ENCODE data around the gene PLPPR4. TPM values are rescaled to one million over a fixed set of nuclear protein-coding genes. Genes with fewer than 3 reads are reported as not detected.

PLPPR4 gene
- total and polyA plus RNA-seq, 2 of the 4 experiments (the other 2 are of a cell fraction) = 4.5 to 7.0 TPM

DNA sequence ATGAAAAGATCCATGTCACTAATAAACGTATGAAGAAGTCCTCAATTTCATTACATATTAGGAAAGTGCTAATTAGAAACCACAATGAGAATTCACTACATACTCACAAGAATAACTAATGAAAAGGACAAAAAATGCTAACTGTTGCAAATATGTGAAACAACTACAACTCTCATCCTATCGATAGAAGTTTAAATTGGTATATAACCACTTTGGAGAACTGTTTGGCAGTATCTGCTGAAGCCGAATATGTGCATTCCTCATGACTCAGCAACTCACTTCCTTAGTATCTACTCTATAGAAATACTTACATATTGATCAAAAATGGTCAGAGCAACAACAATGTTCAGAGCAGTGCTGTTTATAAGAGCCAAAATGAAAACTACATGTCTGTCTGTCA lies 66.8 kb downstream of the PLPPR4 start:
- Histone ChIP-seq H4K20me1 (ENCODE audit: insufficient read depth, low read length) (no peaks in the 10 kb centered on the region), H3K27me3 (ENCODE audit: control insufficient read depth, insufficient read depth, low read length) (no peaks in the 10 kb centered on the region; the same call in none of the 2 replicates), H2AK9ac (replicated peaks; ENCODE audit: low read depth, low read length, poor library complexity) (no peak overlapping the region), H3K36me3 (ENCODE audit: control insufficient read depth, insufficient read depth, low read length) (no peaks in the 10 kb centered on the region), H4K91ac (ENCODE audit: insufficient read depth, low read depth, low read length) (no peak overlapping the region), H3K4me1 (ENCODE audit: control insufficient read depth, insufficient read depth, low read length) (no peaks in the 10 kb centered on the region), H2BK20ac (ENCODE audit: low read depth, low read length) (no peak overlapping the region), H3K4me2 (ENCODE audit: low read depth, low read length) (no peak overlapping the region), H3K27ac (ENCODE audit: insufficient read depth, low read length) (no peak overlapping the region), H3K4me3 (ENCODE audit: insufficient read depth, low read depth, low read length) (no peak overlapping the region), H2BK15ac (ENCODE audit: low read depth, low read length) (no peak overlapping the region), H4K8ac (ENCODE audit: low read depth in 2 of 2, low read length in 2 of 2) (no peak overlapping the region), H3K9me3 (ENCODE audit: control insufficient read depth, insufficient read depth, low read length) (no peaks in the 10 kb centered on the region), H3K23ac (ENCODE audit: low read depth, low read length) (no peak overlapping the region), H3K79me1 (ENCODE audit: low read depth in 1 of 2, low read length in 2 of 2) (no peaks in the 10 kb centered on the region), H3K14ac (replicated peaks; ENCODE audit: low read depth, low read length) (no peak overlapping the region), H3K56ac (ENCODE audit: extremely low read depth, insufficient read depth, low read length) (no peak overlapping the region), H3K9ac (ENCODE audit: low read depth, low read length) (no peak overlapping the region), H2BK120ac (ENCODE audit: low read depth, low read length) (no peak overlapping the region), H2AK5ac (ENCODE audit: low read depth, low read length) (no peak overlapping the region), H3K9me1 (ENCODE audit: insufficient read depth, low read length) (no peaks in the 10 kb centered on the region), H4K5ac (ENCODE audit: low read depth, low read length) (no peak overlapping the region), H2AFZ (replicated peaks; ENCODE audit: low read length, poor library complexity) (no peak overlapping the region), H2BK5ac (ENCODE audit: low read depth, low read length, poor library complexity, severe bottlenecking) (no peak overlapping the region), H3K18ac (ENCODE audit: low read depth, low read length) (no peak overlapping the region), H3K4ac (ENCODE audit: low read depth, low read length) (no peak overlapping the region)
- no peak for TF ChIP-seq RCOR1 (IDR thresholded peaks at IDR 0.05; ENCODE audit: insufficient replicate concordance, low read length)
- TF ChIP-seq NFE2L2 (IDR thresholded peaks at IDR 0.05; ENCODE audit: low read depth, low read length) = no peak
- peak; percentile 58 for TF ChIP-seq MAFK (IDR thresholded peaks at IDR 0.05; ENCODE audit: low read depth, low read length)
- TF ChIP-seq, protein P1, sequence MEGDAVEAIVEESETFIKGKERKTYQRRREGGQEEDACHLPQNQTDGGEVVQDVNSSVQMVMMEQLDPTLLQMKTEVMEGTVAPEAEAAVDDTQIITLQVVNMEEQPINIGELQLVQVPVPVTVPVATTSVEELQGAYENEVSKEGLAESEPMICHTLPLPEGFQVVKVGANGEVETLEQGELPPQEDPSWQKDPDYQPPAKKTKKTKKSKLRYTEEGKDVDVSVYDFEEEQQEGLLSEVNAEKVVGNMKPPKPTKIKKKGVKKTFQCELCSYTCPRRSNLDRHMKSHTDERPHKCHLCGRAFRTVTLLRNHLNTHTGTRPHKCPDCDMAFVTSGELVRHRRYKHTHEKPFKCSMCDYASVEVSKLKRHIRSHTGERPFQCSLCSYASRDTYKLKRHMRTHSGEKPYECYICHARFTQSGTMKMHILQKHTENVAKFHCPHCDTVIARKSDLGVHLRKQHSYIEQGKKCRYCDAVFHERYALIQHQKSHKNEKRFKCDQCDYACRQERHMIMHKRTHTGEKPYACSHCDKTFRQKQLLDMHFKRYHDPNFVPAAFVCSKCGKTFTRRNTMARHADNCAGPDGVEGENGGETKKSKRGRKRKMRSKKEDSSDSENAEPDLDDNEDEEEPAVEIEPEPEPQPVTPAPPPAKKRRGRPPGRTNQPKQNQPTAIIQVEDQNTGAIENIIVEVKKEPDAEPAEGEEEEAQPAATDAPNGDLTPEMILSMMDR (conservative IDR thresholded peaks at IDR 0.05; ENCODE audit: low read depth, low read length) = no peak
- TF ChIP-seq CHD1 (IDR thresholded peaks at IDR 0.05; ENCODE audit: low read depth, low read length) = no peak
- TF ChIP-seq RAD21 (IDR thresholded peaks at IDR 0.05; ENCODE audit: low read length) = no peak
- TF ChIP-seq POLR2A (IDR thresholded peaks at IDR 0.05; ENCODE audit: low read depth, low read length) = no peak
- DNase-seq (no peak), ATAC-seq (ENCODE audit: low read depth) (no peak)
- BruUV-seq (replicated peaks) = no TSS peak
- dilution Hi-C loops (cut with HindIII; ENCODE audit: low sequenced_read_pairs, unreplicated experiment) = no loop called here
- WGBS, 2 experiments (ENCODE audit: extremely low coverage in 2 of 2, insufficient read length in 1 of 2) = no CpG with 5 or more reads among the region's 3 CpGs
- in situ Hi-C loops (cut with MboI; ENCODE audit: low sequenced_read_pairs) = no loop called here
- intact Hi-C loops (cut with micrococcal nuclease) = no loop called here
- CTCF ChIA-PET = no interaction called here
- POLR2A ChIA-PET (ENCODE audit: unreplicated experiment) = no interaction called here

Measured in IMR-90 (cell line).